A549 treated with GW870086 at 1 μM for 4 hours (cell line): ENCODE measurements around the gene TAGLN2. TPM values are rescaled to one million over a fixed set of nuclear protein-coding genes. Genes with fewer than 3 reads are reported as not detected.

Source experiments
- total RNA-seq: library from RNA; stranded (reverse); fragments of 200-300 nt; extraction: Qiagen RNA extraction; gene quantifications from 5 replicates; pipeline ENCODE4 v1.2.3, GENCODE V29; 2022; ENCODE audit warnings: low read depth

The TAGLN2 gene
- 941 to 1,085 TPM (median 1,033 TPM) in 5 replicates for total RNA-seq

GRCh38 chr1:159924791-159925718 is at the start of gene TAGLN2:
Gene TAGLN2, minus strand, starts transcription at chr1:159925507. Its CDS starts 4,998 bp downstream, at chr1:159920509.

GRCh38 chr1:159953536-159954515 is 28.5 kb upstream of the TAGLN2 start, which contains the start of gene SLAMF9:
Gene SLAMF9, minus strand, starts transcription at chr1:159954237. Its CDS starts 100 bp downstream, at chr1:159954137.

GRCh38 chr1:159945483-159946241 is 20.4 kb upstream of the TAGLN2 start, which contains the start of gene IGSF9:
Gene IGSF9, minus strand, starts transcription at chr1:159945613. Its CDS starts 2,159 bp downstream, at chr1:159943454.

GRCh38 chr1:159900086-159900680 is 25.1 kb downstream of the TAGLN2 start, which contains the start of gene CFAP45:
Gene CFAP45, minus strand, starts transcription at chr1:159900165. Its CDS starts 67 bp downstream, at chr1:159900098.

Other genes starting within 250 kb of the TAGLN2 start
- not detected in 5 replicates for gene CRP, start 210.9 kb downstream of the TAGLN2 start, total RNA-seq
- gene DUSP23, start 144.5 kb downstream of the TAGLN2 start, total RNA-seq = 64.1 to 78.3 TPM (median 75.1 TPM) in 5 replicates
- not detected in 5 replicates for gene FCRL6, start 123.1 kb downstream of the TAGLN2 start, total RNA-seq
- gene SLAMF8, start 98.6 kb downstream of the TAGLN2 start, total RNA-seq = 0.03 to 0.08 TPM (median 0.06 TPM) in 3 of 5 replicates, not detected in the others
- gene VSIG8, start 62.9 kb downstream of the TAGLN2 start, total RNA-seq = not detected in 5 replicates
- 0.64 to 0.91 TPM (median 0.78 TPM) in 5 replicates for gene CFAP45, start 25.3 kb downstream of the TAGLN2 start, total RNA-seq
- 0.17 to 0.27 TPM (median 0.21 TPM) in 5 replicates for gene IGSF9, start 20.1 kb upstream of the TAGLN2 start, total RNA-seq
- gene SLAMF9, start 28.7 kb upstream of the TAGLN2 start, total RNA-seq = 0.25 to 1.3 TPM (median 0.82 TPM) in 5 replicates
- gene PIGM, start 106.5 kb upstream of the TAGLN2 start, total RNA-seq = 4.0 to 4.8 TPM (median 4.5 TPM) in 5 replicates
- gene KCNJ10, start 144.7 kb upstream of the TAGLN2 start, total RNA-seq = not detected in 5 replicates
- gene KCNJ9, start 156.0 kb upstream of the TAGLN2 start, total RNA-seq = not detected in 5 replicates
- gene IGSF8, start 173.1 kb upstream of the TAGLN2 start, total RNA-seq = 6.1 to 9.4 TPM (median 8.9 TPM) in 5 replicates
- gene ATP1A2, start 190.3 kb upstream of the TAGLN2 start, total RNA-seq = 0.03 to 0.18 TPM (median 0.06 TPM) in 4 of 5 replicates, not detected in the other
- not detected in 5 replicates for gene ATP1A4, start 226.1 kb upstream of the TAGLN2 start, total RNA-seq